Aorta (tissue), 5 donors: ENCODE data around the gene COL16A1. TPM values are rescaled to one million over a fixed set of nuclear protein-coding genes. Genes with fewer than 3 reads are reported as not detected.

ENCODE experiments used
- ATAC-seq: fragments of 200-7000 bp; cut with Tn5 transposase; one replicate; pipeline ENCODE4 v1.9.1; 2022; ENCODE audit warnings: moderate library complexity; ENCODE audit not compliant: low FRiP score
- DNase-seq, 2 donors: peaks; one replicate each; pipeline ENCODE4 v3.0.0-alpha.2; 2020
- H3K27ac ChIP-seq, 2 donors: one replicate each; pipeline ENCODE4 v1.5.1; 2013; ENCODE audit warnings: low read length in 2 of 2, mild to moderate bottlenecking in 2 of 2, moderate library complexity in 2 of 2, control low read depth in 1 of 2, inconsistent platforms in 1 of 2, low read depth in 1 of 2
- H3K27me3 ChIP-seq, 2 donors: one replicate each; pipeline ENCODE4 v1.6.1; 2013; ENCODE audit warnings: control low read depth in 1 of 2, low read length in 1 of 2, mild to moderate bottlenecking in 1 of 2, moderate library complexity in 1 of 2; ENCODE audit not compliant: insufficient read depth in 2 of 2, control insufficient read depth in 1 of 2
- H3K36me3 ChIP-seq, 2 donors: one replicate each; pipeline ENCODE4 v1.6.1; 2013; ENCODE audit warnings: control low read depth in 1 of 2, low read length in 1 of 2, mild to moderate bottlenecking in 1 of 2; ENCODE audit not compliant: insufficient read depth in 2 of 2, control insufficient read depth in 1 of 2
- H3K4me1 ChIP-seq, 2 donors: one replicate each; pipeline ENCODE4 v1.6.1; 2013; ENCODE audit warnings: low read length in 2 of 2, control low read depth in 1 of 2, mild to moderate bottlenecking in 1 of 2, moderate library complexity in 1 of 2; ENCODE audit not compliant: insufficient read depth in 2 of 2, control insufficient read depth in 1 of 2
- H3K4me3 ChIP-seq, 2 donors: one replicate each; pipeline ENCODE4 v1.5.1; 2013; ENCODE audit warnings: low read length in 2 of 2, control low read depth in 1 of 2, mild to moderate bottlenecking in 1 of 2
- H3K9me3 ChIP-seq: one replicate; pipeline ENCODE4 v1.6.1; 2013; ENCODE audit warnings: mild to moderate bottlenecking, low read length; ENCODE audit not compliant: control insufficient read depth
- WGBS, 2 donors: extraction: QIAGEN DNeasy Blood & Tissue Kit; methylation state at CpG; one replicate each; pipeline ENCODE4 v1.1.7; 2013; 5-methylcytosine and 5-hydroxymethylcytosine counted together
- intact Hi-C, 2 donors: fragments of 100-400 bp; cut with DNase I; formaldehyde crosslinking; loops; one replicate each; pipeline versions ENCODE4 v1.14.2 to v1.15.0; 2022
- long read RNA-seq, 2 donors: library from polyadenylated mRNA; unstranded; transcript quantifications; one replicate each; pipeline ENCODE4 v2.0.0, GENCODE V29; 2020 to 2021
- polyA plus RNA-seq, 2 donors: library from polyadenylated mRNA; stranded (reverse); fragments of 200-250 nt; gene quantifications; one replicate each; pipeline ENCODE4 v1.2.3, GENCODE V29; 2013
- total RNA-seq, 2 donors: library from RNA; stranded (reverse); fragmentation: NEBNext Ultra II Directional; extraction: Animal tissue kit (Norgen Biotek cat#: 25700); gene quantifications; one replicate each; pipeline ENCODE4 v1.2.1, GENCODE V29; 2021
- donor health status: healthy with polysubstance abuse.
- donor health status: Bipolar disorder and iron deficiency.
- donor health status: DM: no; HTN: no; CAD: no.
- donor health status: DM: no; HTN: no; CAD: no.
- donor health status: DM: yes; HTN: yes; CAD: no.

COL16A1 gene
- total RNA-seq (100 to 1,000 TPM in 1 of 2 donors, 10 to 100 TPM in 1; 71.4 to 188 TPM), polyA plus RNA-seq (100 to 1,000 TPM in 1 of 2 donors, 10 to 100 TPM in 1; 39.8 to 358 TPM)
- long read RNA-seq, donor 1, partial matches to known transcripts = 41 of 77 reads
- long read RNA-seq, donor 1, other reads (novel, unspliced or antisense) = 35 of 77 reads
- long read RNA-seq, donor 2, full-length matches to known transcripts = 13 of 126 reads
- long read RNA-seq, donor 2, partial matches to known transcripts = 68 of 126 reads
- long read RNA-seq, donor 2, other reads (novel, unspliced or antisense) = 45 of 126 reads

DNA sequence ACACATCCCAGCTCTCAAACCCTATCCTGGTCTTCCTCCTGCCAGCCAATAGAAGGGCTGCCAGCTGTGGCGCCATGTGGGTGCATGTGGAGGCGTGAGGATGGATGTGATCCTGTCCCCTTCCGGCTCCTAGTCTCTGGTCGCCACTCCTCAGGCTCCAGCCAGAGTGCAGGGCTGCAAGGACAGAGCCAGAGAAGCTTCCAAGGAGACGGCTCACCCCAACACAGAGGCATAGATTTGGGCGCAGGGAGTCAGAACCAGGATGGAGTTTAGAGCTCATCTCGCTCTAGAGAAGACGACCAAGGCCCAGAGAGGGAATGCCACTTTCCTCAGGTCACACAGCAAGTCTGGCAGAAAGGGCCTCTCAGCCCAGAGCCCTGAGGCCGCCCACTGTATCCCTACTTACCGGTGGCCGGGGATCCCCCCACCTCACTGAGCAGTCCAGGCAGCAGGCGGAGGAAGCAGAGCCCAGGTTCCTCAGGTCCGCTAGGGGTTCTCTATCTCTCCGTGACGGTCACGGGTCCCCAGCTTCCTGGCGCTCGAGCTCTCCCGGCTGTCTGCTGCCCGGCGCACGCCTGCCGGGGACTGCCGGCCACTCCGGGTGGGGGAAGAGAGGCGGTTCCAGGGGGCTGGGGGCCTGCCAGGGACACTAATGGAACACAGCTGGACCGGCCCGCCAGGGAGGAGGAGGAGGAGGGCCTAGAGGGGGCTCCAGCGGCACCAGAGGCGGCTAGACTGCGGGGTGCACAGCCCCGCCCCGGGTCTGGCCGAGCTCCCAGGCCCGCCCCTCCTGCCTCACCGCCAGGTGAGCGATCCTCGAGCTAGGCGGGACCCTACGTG lies at the start of gene COL16A1:
COL16A1 (minus strand) TSS at position 587 of the 840 bp plus-strand sequence. CDS start 1,824 bp downstream, outside the sequence.
- WGBS, 2 donors = 7 to 11% methylated on average over 23 to 40 of the region's 40 CpGs
- DNase-seq (peak; percentile 87 to 94), ATAC-seq (peak; percentile 82)
- Histone ChIP-seq H3K27ac (peak within 1 kb of the TSS; percentile 2 to 62), H3K27me3 (no peaks in the 10 kb centered on the region), H3K36me3 (no peaks in the 10 kb centered on the region), H3K4me3 (peak within 1 kb of the TSS; percentile 31 to 39), H3K9me3 (no peaks in the 10 kb centered on the region), H3K4me1 (no peaks in the 10 kb centered on the region)
- intact Hi-C loops = loop anchor here (2.0 to 5.0 kb wide), 2 partner anchors 33 to 141 kb away; no protein-coding TSS in a partner anchor

DNA sequence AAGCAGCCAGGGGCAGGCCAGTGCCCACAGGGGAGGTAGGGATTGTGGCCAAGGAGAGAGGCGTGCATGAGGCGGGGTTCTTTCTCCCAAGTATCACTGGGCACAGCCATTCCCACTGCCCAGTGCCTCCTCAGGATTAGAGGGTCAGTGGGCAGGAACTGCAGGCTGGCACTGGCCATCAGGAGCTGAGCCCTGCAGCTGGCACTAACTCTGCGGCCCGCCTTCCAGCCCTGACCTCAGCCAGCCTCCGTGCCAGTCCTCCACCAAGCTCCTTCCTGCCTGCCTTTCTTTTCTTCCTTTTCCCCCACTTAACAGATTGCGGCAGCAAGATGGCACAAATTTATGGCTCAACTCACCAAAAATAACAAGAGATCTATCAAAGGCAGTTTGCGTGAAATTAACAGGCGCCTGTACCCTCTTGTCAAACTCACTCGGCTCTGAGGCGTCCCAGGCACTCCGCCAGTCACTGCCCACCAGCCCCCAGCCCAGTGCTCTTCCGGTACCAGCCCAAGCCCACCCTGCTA lies 49.2 kb upstream of the COL16A1 start:
- Histone ChIP-seq H3K36me3 (no peaks in the 10 kb centered on the region), H3K4me1 (no peaks in the 10 kb centered on the region), H3K27ac (peak overlapping the region in 1 of 2 donors; percentile 41), H3K4me3 (no peak overlapping the region), H3K27me3 (no peaks in the 10 kb centered on the region), H3K9me3 (no peaks in the 10 kb centered on the region)
- intact Hi-C loops = loop anchor here in 1 of 2 donors (5.0 kb wide), 1 partner anchor 36 kb away; no protein-coding TSS in a partner anchor
- no peak for ATAC-seq
- WGBS, 2 donors = 20 to 28% methylated on average over 12 of the region's 12 CpGs
- peak in 1 of 2 donors; percentile 67 for DNase-seq

DNA sequence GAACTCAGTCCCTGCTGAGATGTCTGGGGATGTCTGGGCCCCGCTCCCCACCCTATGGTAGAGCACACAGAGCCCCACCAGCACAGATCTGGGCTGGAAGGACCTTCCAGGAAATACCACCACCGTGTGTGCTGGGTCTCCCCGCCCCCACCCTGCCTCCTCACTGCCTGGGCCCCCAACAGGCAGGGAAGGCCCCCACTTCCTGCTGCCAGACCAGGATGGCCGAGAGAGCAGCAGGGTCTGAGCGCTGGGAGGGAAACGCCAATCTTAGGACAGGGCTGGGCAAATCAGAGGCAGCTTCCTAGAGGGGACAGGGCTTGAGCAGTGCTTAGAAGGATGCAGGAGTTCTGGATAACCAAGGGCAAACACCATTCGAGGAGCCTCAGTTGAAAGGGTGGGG lies 48.4 kb upstream of the COL16A1 start:
- DNase-seq (no peak), ATAC-seq (no peak)
- Histone ChIP-seq H3K4me3 (no peak overlapping the region), H3K27me3 (no peaks in the 10 kb centered on the region), H3K27ac (no peak overlapping the region), H3K4me1 (no peaks in the 10 kb centered on the region), H3K9me3 (no peaks in the 10 kb centered on the region), H3K36me3 (no peaks in the 10 kb centered on the region)
- intact Hi-C loops = loop anchor here in 1 of 2 donors (5.0 kb wide), 1 partner anchor 35 kb away; no protein-coding TSS in a partner anchor
- WGBS, 2 donors = 72 to 76% methylated on average over 7 of the region's 7 CpGs

DNA sequence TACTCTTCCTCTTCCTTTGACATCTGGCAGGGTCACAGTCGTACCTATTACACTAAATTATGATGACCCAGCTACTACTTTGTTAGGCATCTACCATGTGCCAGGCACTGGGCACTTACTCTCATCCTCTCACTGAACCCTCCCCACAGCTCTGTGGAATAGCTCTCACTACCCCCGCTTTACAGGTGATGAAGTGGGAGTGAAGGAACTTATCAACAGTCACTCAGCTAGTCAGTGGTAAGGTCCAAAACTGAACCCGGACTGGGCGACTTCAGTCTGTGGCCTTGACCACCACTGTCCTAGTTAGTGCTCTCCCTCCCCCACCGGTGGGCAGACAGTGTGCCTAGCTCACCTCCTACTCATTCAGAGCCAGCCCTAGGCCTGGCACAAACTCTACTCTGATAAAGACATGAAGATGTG lies 48.0 kb upstream of the COL16A1 start:
- DNase-seq (no peak), ATAC-seq (no peak)
- no peaks in the 10 kb centered on the region for H3K36me3 ChIP-seq
- H3K27ac ChIP-seq = no peak overlapping the region
- no peak overlapping the region for H3K4me3 ChIP-seq
- intact Hi-C loops = loop anchor here in 1 of 2 donors (5.0 kb wide), 1 partner anchor 35 kb away; no protein-coding TSS in a partner anchor
- 82 to 87% methylated on average over 5 of the region's 5 CpGs for WGBS, 2 donors
- no peaks in the 10 kb centered on the region for H3K9me3 ChIP-seq
- H3K4me1 ChIP-seq = no peaks in the 10 kb centered on the region
- no peaks in the 10 kb centered on the region for H3K27me3 ChIP-seq

DNA sequence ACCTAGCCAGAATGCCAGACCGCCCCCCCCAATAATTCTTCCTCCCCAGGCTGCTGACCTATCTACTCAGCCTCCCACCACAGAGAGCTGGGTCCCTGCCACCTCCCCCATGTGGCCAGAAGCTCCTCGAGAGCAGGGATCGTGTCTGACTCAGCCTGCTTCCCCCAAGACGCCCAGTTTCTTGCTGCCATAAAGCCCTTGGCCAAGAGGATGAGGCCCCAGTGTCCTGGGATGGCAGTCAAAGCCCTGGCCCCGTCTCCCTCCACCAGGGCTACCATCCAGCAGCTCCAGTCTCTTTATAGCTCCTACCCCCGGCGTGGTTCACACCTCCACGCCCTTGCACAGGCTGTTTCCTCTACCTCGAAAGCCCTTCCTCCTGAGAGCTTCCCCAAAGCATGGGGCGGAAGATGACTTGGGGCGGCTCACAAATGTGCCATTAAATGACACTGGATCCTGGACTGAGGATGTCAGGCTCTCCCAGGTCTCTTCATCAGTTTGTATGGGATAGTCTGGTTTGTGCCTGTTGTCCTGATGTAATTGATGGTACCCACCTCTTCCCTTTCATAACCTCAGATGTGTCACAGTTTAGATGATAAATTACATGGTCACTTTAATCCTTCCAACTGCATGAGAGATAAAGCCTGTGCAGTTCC lies 47.2 kb upstream of the COL16A1 start:
- Histone ChIP-seq H3K36me3 (no peaks in the 10 kb centered on the region), H3K27me3 (no peaks in the 10 kb centered on the region), H3K4me3 (no peak overlapping the region), H3K9me3 (no peaks in the 10 kb centered on the region), H3K4me1 (no peaks in the 10 kb centered on the region), H3K27ac (no peak overlapping the region)
- ATAC-seq = no peak
- intact Hi-C loops = loop anchor here in 1 of 2 donors (5.0 kb wide), 1 partner anchor 34 kb away; no protein-coding TSS in a partner anchor
- no peak for DNase-seq
- WGBS, 2 donors = 81 to 82% methylated on average over 11 of the region's 11 CpGs

DNA sequence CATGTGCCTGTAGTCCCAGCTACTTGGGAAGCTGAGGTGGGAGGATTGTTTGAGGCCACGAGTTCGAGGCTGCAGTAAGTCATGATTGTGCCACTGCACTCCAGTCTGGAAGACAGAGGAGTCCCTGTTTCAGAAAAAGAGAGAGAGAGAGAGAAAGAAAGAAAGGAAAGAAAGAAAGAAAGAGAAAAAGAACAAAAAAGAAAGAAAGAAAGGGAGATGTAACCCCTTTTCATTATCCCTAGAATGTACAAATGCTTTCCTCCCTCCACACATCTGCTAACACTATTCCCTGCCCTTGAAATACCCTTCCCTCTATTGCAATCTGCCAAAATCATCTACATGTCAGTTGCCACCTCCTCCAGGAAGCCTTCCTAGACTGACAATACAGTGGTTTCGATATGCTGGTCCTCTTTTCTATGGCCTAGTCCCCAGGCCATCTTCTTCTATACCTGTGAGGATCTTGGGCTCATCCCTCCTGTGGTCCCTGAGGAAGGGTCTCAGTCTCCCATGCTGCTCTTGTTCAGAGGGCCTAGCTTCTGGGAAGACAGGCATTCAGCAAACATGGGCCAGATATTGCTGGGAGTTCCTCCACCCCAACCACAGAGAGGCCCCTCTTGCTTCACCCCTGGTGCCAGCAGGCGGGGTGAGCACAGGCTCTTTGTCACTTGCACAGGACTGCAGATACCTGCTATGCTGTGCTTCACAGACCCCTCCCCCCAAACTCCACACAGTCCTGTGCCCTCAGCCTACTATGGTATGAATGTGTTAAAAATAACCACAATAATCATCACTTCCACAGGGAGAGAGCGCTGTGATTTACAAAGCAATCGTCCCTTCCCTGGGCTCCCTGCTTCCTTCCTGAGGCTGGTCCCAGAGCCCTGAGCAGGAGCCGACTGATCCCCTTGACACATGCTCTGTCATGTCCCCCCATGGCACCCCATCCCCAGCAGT lies 46.2 kb upstream of the COL16A1 start:
- no peaks in the 10 kb centered on the region for H3K9me3 ChIP-seq
- DNase-seq = no peak
- ATAC-seq = no peak
- H3K27ac ChIP-seq = no peak overlapping the region
- no peaks in the 10 kb centered on the region for H3K27me3 ChIP-seq
- no peak overlapping the region for H3K4me3 ChIP-seq
- WGBS, 2 donors = 88% methylated on average over 7 of the region's 7 CpGs
- no peaks in the 10 kb centered on the region for H3K36me3 ChIP-seq
- intact Hi-C loops = loop anchor here in 1 of 2 donors (5.0 kb wide), 2 partner anchors 33 to 37 kb away; no protein-coding TSS in a partner anchor
- H3K4me1 ChIP-seq = no peaks in the 10 kb centered on the region

DNA sequence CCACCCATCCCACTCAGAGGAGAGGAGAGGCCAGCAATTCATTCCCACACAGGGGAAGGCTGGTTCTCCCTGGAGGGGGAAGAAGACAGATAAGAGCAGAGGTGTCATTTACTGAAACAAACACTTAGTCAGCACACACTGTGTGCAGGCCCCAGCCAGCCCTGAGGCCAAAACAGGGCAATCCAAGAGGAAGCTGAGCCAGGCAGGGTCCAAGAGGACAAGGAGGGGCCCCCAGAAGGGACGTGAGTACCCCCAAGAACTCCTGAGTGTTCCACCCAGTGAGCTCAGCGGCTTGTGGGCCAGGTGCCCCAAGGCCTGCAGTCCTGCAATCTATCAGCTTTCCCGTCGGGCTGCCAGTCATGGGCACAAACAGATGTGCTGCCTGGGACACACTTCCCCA lies 44.5 kb upstream of the COL16A1 start:
- Histone ChIP-seq H3K36me3 (no peaks in the 10 kb centered on the region), H3K4me3 (no peak overlapping the region), H3K9me3 (no peaks in the 10 kb centered on the region), H3K27me3 (no peaks in the 10 kb centered on the region), H3K27ac (no peak overlapping the region), H3K4me1 (no peaks in the 10 kb centered on the region)
- intact Hi-C loops = loop anchor here in 1 of 2 donors (5.0 kb wide), 1 partner anchor 39 kb away; no protein-coding TSS in a partner anchor
- no peak for DNase-seq
- ATAC-seq = no peak
- 86 to 91% methylated on average over 4 of the region's 4 CpGs for WGBS, 2 donors
